ENCODE results near the gene ERN1.
A peak's percentile ranks its signal among the peaks of the same experiment; 100 is the strongest.

ERN1 gene

DNA sequence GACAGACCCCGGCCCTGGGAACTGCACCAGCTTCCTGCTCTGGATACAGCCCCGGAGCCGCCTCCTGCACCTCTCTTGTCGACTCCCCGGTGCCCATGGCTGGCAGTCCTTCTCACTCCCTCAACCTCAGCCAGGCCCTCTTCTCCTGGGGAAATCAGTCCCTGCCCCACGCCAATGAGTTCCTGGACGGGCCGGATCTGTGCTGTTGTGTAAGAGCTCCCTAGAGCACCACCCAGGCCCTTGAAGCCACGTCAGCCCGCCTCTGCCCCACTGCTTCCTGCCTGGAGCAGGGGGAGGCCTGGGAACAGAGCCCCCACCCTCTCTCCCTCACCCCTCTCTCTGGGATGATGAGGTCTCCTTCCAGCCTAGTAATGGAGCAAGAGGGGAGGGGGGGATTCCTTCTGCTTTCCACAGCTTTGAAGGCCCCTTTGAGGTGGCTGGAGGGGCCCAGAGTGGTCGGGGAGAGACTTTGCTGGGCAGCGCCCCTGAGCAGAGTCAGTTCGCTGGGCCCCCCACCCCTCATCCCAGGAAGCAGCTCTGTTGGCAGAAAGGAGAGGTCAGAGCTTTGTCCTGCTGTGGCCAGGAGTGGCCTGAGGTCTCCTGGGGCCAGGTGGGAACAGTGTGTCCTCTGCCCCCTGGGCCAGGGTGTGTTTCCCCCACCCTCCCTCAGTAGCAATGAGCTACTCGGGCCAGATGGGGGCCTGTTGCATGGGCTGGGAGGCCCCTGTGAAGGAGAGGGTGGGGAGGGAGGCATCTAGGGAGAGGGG, 128.0 kb downstream of the ERN1 start:
- no peak for DNase-seq

DNA sequence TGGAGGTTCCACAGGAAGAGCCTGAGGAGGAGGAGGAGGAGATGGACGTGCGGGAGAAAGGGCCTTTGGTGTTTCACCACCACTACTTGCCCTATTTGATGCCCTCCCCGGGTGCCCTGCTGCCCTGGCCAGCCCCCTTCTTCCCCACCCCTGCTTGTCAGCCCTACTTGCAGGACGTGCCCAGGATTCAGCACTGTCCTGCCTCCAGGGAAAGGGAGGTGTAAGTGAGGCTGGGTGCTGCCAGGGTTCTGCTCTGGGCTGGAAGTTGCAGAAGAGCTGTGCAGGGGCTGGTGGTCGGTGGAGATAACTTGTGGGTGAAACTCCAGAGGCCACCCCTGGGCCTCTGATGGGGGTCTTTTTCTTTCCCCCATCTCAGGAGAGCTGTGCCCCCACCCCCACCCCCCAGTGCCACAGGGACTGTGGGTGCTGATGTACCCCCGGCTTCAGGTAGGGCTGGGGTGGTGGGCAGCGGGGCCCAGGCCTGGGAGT, 128.8 kb downstream of the ERN1 start:
- DNase-seq = no peak

GRCh38 chr17:63999680-64000531, 130.0 kb downstream of the ERN1 start:
- DNase-seq = no peak

- no peak for DNase-seq
Observed at GRCh38 chr17:63998721-63999679, 130.9 kb downstream of the ERN1 start.

DNA sequence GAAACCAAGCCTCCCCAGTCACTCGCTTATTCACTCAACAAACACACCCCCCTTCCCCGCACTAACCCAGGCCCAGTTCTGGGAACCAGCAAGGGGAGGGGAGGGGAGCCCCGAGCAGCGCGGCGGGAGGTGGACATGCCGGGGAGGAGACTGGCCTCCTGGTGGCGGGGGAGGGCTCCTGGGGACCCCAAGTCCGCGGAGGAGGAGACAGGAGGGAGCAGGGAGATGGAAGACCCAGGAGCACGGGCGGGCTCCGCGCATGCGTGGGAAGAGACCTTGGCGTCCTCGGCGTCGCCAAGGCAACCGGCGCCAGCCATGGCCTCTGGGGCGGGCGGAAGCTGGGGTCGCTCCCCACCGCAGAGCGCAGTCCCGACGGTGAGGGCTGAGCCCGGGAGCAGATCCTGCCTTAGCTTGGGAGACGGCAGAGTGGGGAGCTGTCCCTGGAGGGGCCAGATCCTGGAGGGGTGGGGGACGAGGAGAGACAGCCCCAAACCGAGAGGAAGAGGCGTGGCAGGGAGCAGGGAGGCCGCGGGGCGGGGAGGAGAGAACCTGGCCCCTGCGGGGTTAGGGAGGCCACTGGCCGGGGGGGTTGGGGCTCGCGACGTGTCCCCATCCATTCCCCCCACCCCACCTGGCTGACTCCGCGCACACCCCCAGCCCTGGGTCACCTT, 131.8 kb downstream of the ERN1 start, which contains the start of gene PRR29:
TSS of gene PRR29 (plus strand) at position 302 of the 671 bp plus-strand sequence. CDS start at position 316, 14 bp downstream.
- peak; percentile 2 for DNase-seq

GRCh38 chr17:63997341-63998048, 132.4 kb downstream of the ERN1 start:
- no peak for DNase-seq

DNA sequence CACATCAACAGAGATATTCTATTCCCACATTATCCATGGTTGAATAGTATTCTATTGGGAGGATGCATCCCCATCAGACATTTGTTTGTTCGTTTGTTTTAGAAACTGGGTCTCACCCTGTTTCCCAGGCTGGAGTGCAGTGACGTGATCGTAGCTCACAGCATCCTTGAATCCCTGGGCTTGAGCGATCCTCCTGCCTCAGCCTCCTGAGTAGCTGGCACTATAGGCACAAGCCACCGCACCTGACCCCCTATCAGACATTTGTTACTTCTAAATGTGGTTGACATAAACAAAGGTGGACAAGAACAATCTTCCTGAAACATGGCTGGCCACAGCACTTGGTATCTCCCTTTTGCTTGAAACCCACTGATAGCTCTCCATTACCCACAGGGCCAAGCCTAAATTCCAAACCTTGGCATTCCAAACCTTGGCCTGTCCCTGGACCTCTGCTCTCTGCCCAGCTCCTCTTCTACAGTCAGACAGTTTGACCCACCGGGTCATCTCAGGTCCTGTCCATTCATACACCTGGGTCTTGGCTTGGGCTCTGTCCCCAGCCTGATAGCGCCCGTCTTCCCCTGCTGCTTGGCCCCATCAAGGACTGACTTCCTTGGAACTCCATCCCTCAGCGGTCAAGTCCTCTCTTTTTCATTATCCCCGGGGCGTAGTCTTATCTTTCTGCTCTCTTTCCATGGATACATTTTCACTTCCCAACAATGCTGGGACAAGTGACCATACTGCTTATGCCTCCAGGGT, 133.3 kb downstream of the ERN1 start:
- no peak for DNase-seq

- no peak for DNase-seq
Observed at GRCh38 chr17:63995626-63996025, 134.3 kb downstream of the ERN1 start.

DNA sequence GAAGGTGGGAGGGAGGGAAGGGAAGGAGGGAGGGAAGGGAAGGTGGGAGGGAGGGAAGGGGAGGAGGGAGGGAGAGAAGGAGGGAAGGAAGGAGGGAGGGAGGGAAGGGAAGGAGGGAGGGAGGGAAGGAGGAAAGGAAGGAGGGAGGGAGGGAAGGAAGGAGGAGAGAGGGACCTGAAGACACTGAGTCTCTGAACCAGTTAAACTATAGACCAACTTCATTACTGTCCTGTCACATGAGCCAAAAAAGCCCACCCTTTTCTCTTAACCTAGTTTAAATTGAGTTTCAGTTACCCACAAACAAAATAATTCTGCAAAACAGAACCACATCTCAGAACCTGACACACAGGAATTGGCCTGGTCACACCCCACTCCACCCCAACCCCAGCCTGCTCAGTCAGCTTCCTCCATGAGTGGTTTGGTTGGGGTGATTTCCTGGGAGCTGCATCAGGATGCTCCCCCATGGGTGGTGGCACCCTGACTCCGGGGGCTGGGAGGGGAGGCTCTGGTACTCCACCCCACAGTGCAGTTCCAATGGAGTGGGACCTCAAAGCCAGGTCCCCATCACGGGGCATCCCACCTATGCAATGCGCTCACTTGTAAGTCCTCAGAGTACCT, 136.5 kb downstream of the ERN1 start:
- no peak for DNase-seq

GRCh38 chr17:63991611-63992010, 138.3 kb downstream of the ERN1 start:
- no peak for DNase-seq

DNA sequence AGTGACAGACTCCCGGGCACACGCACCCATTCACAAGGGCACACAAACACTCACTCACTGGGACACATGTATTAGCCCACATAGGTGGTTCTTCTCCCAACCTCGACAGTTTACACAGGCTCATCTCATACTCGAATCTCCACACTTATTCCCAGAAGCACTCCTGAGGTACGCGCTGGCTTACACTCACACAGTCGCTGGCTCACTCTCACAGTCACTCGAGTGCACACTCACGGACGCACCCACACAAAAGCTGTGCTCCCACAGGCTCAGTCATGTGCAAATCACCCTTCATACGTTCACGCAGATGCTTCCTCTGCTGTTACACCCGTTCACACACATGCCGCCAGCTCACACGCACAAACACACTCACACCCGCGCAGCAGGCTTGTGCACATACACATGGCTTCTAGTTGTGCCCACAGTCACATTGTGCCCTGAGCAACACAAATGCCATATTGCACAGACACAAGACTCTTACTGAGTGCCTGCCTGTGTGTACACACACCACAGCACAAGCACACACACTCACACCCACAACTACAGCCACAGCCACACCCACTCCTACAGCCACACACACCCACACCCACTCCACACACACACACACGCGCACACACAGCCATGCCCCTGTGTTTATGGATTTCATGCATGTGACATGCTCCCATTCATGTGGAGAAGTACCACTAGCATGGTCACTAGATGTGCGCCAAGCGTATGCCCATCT, 140.2 kb downstream of the ERN1 start:
- no peak for DNase-seq

All from NCI-H524 treated with DMSO at 0.1 percent for 48 hours (cell line).